ENCODE measurements around the gene PKD1.
A peak's percentile ranks its signal among the peaks of the same experiment; 100 is the strongest.

PKD1 gene

GRCh38 chr16:2086812-2087747, 48.6 kb downstream of the PKD1 start:
- DNase-seq, result no peak

GRCh38 chr16:2086106-2086742, 49.5 kb downstream of the PKD1 start:
- DNase-seq, result no peak

DNA sequence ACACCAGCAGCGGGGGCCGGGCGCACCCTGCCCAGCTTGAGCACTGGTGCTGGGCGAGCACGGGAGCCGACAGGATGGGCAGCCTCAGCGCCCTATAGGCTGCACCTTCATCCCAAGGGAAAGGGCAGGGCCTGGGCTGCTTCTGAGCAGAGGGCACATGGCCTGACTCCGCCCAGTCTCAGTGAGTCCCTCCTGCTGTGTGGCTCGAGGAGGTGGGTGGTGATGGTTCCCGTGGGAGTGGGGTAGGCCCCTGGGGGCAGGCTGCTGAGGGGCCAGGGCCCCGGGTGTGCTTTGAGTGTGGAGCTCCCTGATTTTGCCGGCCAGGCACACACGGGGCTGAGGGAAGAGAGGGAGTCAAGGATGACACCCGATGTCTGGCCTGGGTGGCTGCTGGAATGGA, 50.0 kb downstream of the PKD1 start:
- peak; percentile 32 for DNase-seq

- DNase-seq, result no peak
Measured at GRCh38 chr16:2084895-2085625, 50.6 kb downstream of the PKD1 start.

DNA sequence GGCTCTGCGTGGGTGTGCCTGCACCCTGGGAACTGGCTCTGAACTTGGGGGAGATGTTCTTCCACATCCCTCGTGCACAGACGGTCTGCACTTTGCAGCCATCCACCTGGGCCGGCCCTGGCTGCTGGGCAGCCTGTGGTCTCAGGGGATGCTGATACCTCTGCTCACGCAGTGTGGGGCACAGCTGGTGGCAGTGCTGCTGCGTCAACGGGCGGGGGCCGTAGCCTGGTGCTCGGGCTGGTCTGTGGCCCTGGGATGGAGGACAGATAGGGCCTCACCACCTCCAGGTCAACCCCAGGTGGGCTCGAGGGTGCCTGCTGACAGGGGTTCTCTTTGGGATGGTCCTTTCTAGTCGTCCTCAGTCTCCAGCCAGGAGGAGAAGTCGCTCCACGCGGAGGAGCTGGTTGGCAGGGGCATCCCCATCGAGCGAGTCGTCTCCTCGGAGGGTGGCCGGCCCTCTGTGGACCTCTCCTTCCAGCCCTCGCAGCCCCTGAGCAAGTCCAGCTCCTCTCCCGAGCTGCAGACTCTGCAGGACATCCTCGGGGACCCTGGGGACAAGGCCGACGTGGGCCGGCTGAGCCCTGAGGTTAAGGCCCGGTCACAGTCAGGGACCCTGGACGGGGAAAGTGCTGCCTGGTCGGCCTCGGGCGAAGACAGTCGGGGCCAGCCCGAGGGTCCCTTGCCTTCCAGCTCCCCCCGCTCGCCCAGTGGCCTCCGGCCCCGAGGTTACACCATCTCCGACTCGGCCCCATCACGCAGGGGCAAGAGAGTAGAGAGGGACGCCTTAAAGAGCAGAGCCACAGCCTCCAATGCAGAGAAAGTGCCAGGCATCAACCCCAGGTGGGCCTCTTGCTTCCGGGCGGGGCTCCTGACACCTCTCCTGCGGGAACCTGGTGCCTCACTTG, 51.6 kb downstream of the PKD1 start:
- DNase-seq, result no peak

DNA sequence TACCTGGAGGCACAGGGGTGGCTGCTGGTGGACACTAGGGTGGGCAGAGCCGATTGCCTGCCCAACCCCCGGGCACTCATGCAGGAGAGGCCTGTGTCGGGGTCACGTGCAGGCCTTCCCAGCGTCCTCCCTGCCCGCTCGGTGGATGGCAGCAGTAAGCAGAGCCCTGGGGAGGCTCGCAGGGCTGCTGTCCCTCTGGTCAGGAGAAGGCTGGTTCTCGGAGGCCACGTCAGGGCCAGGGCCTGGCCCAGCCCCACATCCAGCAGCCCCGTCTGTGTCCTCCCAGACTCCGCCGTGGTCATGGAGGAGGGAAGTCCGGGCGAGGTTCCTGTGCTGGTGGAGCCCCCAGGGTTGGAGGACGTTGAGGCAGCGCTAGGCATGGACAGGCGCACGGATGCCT, 52.3 kb downstream of the PKD1 start:
- no peak for DNase-seq

- DNase-seq, result no peak
Measured at GRCh38 chr16:2082983-2083364, 52.7 kb downstream of the PKD1 start.

DNA sequence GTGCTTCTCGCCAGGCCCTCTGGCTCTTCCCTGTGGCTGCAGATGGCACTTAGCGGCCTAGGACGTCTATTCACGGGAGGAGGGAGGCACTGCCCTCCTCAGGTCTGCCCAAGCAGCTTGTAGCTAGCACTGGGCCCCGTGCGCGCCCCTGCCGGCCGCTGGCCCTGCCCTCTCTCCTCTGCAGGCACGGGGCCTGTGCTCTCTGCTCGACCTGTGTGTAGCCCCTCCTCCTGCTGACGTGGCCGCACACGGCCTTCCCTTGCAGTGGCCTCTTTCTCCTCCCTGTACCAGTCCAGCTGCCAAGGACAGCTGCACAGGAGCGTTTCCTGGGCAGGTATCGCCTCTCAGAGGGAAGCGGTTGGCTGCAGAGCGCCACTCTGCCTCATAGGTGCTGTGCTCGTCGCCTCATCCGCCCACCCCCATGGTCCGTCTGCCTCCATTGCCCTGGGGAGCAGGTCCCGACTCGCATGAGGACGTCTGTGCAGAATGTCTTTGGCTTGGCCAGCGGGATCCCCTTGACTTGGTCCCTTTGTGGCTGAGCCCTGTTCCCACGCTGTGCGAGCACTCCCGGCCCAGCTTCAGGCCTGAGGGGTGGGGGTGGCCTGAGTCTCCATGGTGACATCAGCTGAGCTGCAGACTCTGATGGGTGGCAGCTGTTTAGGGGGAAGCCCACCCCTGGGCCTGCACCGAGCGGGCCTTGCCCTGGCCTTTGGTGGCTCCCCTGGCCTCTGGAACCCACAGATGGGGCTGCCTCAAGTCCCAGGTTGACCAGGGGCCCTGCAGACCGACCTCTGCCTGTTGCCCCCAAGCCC, 53.3 kb downstream of the PKD1 start:
- DNase-seq, result no peak

DNA sequence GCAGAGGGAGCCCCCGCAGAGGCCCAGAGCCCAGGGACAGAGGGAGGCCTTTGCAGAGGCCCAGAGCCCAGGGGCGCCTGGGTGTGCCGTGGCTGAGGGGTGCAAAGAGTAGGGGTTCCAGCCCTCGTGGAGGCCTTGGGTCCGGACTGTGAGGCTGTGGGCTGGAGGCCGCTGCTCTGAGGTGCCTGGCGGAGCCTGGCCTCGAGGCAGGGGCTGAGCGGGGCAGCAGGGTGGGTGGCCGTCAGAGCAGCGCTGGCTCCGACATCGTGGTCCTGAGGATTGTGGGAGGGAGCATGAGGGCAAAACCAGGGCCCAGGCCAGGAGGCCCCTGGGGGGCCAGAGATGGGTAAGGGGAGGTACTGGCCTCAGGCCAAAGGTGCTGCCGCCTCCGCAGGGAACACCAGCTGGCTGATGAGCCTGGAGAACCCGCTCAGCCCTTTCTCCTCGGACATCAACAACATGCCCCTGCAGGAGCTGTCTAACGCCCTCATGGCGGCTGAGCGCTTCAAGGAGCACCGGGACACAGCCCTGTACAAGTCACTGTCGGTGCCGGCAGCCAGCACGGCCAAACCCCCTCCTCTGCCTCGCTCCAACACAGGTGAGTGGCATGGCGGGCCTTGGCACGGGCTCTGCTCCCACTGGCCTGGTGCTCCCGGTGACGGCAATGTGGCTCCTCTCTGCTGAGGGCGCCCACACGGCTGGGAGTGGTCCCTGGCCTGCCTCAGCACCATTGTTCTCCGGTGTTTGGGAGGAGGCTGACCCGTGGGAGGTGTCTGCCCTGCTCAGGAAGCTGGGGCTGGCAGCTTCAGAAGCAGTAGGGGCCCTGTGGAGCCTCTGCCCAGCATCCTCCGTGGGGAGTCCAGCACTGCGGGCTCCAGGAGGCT, 54.3 kb downstream of the PKD1 start:
- no peak for DNase-seq

GRCh38 chr16:2079991-2080390, 55.7 kb downstream of the PKD1 start:
- DNase-seq, result no peak

DNA sequence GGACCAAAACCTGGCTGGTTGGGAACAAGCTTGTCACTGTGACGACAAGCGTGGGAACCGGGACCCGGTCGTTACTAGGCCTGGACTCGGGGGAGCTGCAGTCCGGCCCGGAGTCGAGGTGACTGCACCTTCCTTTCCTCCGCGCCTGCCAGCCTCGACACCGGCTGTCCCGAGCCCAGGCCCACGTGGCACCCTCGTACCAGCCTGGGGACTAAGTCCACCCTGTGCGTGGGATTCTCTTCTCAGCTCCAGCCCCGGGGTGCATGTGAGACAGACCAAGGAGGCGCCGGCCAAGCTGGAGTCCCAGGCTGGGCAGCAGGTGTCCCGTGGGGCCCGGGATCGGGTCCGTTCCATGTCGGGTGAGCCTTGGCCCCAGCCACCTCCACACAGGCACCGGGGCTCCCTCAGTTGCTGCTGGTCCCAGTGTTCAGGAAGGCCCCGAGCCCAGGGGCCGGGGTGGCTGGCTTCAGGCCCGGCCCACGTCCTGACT, 56.3 kb downstream of the PKD1 start:
- DNase-seq, result no peak

GRCh38 chr16:2078691-2079090, 57.0 kb downstream of the PKD1 start:
- DNase-seq, result no peak

- DNase-seq, result no peak
Measured at GRCh38 chr16:2078096-2078495, 57.6 kb downstream of the PKD1 start.

DNA sequence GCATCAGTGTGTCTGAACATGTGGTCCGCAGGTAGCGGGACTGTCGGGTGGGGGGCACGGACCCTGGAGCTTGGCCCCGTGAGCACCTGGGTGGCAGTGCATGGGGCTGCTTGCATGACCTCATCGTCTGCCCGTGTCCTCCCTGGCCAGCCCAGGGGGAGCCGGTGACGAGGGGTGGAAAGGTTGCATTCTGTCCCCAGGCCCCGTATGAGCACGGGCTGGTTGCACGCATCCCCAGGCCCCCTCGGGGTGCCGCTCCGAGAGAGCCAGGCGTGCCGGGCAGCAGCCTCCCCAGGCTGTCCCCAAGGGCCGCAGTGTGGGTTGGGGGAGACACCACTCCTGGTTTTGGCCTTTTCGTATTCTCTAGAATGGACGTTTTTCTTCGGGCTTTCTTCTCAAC, 58.0 kb downstream of the PKD1 start:
- DNase-seq, result no peak

DNA sequence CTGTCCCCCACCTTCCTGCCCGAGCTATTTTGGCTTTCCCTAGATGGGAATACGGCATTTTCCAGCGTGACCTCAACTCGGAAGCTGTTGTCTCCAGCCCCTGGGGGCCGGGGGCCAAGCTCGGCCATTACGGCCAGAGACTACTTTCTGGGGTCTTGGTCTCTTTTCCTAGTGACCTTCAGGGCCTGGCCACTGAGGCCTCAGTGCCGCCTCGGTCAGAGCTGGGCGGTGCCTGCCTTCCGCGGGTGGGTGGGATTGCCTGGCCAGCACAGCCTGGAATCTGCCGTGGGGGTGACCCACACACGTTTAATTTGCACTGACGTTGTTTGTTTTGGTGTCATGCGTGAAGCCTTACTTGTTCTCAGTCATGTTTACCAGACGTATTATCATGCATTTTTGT, 58.7 kb downstream of the PKD1 start:
- no peak for DNase-seq

DNA sequence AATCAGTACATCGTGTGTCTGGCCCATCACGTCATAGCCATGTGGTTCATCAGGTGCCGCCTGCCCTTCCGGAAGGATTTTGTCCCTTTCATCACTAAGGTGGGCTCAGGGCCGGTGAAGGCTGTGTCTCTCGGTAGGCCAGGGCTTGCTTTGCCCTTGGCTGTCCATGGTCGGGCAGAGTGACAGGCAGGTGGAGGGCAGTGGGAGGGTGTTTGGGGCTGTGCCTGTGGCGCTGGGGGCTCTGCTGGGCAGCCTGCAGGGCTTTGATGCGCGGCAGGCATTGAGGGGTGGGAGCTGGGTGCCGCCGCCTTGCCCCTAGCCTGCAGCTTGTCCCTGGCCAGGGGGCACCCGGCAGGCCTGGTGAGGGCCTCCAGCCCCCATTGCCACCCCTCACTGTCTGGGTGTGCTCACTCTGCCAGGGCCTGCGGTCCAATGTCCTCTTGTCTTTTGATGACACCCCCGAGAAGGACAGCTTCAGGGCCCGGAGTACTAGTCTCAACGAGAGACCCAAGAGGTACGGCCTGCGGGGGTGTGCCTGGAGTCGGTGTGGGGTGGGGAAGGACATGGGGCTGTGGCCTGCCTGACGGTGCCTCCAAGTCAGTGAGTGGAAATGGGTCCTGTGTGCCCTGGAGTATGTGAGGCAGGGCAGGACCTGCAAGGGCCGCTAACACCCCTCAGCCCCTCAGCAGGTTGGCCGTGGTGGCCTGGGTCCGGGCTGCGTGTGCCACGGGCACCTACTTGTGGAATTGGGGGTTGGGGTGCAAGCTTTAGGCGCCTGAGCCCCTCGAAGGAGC, 59.4 kb downstream of the PKD1 start:
- DNase-seq, result no peak

DNA sequence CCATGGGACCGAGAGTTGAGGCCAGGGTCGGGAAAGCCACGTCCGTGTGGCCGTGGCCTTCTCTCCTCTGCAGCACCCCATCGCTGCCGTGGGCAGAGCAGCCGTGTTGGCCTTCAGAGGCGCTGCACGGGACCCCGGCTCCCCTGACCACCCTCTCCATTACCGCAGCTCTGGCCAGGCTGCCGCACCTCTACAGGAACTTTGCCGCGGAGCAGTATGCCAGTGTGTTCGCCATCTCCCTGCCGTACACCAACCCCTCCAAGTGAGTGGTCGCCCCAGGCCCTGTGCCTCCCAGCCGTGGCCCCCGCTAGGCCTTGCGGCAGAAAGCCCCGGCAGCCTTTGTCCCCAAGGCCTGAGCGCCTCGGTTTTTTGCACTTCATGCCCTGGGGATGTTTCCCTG, 60.1 kb downstream of the PKD1 start:
- no peak for DNase-seq

- DNase-seq, result no peak
Measured at GRCh38 chr16:2074071-2074470, 61.6 kb downstream of the PKD1 start.

GRCh38 chr16:2072926-2073325, 62.8 kb downstream of the PKD1 start:
- no peak for DNase-seq
